ENCODE data around the gene RPS26. TPM values are rescaled to one million over a fixed set of nuclear protein-coding genes. Genes with fewer than 3 reads are reported as not detected.

RPS26 gene
- total RNA-seq, 2 experiments from 2014 or later, result 74.6 to 600 TPM

GRCh38 chr12:56017181-56017580 lies 24.5 kb upstream of the RPS26 start:
- Histone ChIP-seq H3K36me3 (ENCODE audit: insufficient read depth, low read length) (no peaks in the 10 kb centered on the region), H2AFZ (ENCODE audit: low read length) (no peak overlapping the region), H3K27ac (ENCODE audit: low read depth, low read length, poor library complexity, severe bottlenecking) (no peak overlapping the region), H3K4me3 (ENCODE audit: low read depth, low read length, poor library complexity, severe bottlenecking) (no peak overlapping the region), H3K4me1 (ENCODE audit: insufficient read depth, low read length, poor library complexity, severe bottlenecking) (no peaks in the 10 kb centered on the region), H3K79me2 (ENCODE audit: insufficient read depth, low read depth, low read length) (no peaks in the 10 kb centered on the region), H4K20me1 (ENCODE audit: insufficient read depth, low read length) (no peaks in the 10 kb centered on the region), H3K4me2 (ENCODE audit: low read length) (no peak overlapping the region), H3K9me3 (ENCODE audit: low read length) (no peaks in the 10 kb centered on the region), H3K9me2 (ENCODE audit: insufficient read depth, low read length) (no peaks in the 10 kb centered on the region)
- no TSS peak for BruUV-seq (replicated peaks)
- TF ChIP-seq CTCF (conservative IDR thresholded peaks at IDR 0.05; ENCODE audit: low read length), result no peak
- no peak for TF ChIP-seq EZH2phosphoT487 (IDR thresholded peaks at IDR 0.05; ENCODE audit: borderline replicate concordance, low read depth, low read length)
- CTCF ChIA-PET (ENCODE audit: unreplicated experiment), result no interaction called here
- DNase-seq (ENCODE audit: low spot score), result no peak
- intact Hi-C loops (cut with micrococcal nuclease; ENCODE audit: unreplicated experiment), result no loop called here
- POLR2A ChIA-PET, result interaction anchor here (0.7 kb wide), 1 partner anchor 11 kb away, joined by 3 read pairs; no protein-coding TSS in a partner anchor

- intact Hi-C loops (cut with micrococcal nuclease; ENCODE audit: unreplicated experiment), result no loop called here
- TF ChIP-seq CTCF (conservative IDR thresholded peaks at IDR 0.05; ENCODE audit: low read length), result no peak
- Histone ChIP-seq H3K9me2 (ENCODE audit: insufficient read depth, low read length) (no peaks in the 10 kb centered on the region), H3K4me1 (ENCODE audit: insufficient read depth, low read length, poor library complexity, severe bottlenecking) (no peaks in the 10 kb centered on the region), H4K20me1 (ENCODE audit: insufficient read depth, low read length) (no peaks in the 10 kb centered on the region), H3K4me3 (ENCODE audit: low read depth, low read length, poor library complexity, severe bottlenecking) (no peak overlapping the region), H3K4me2 (ENCODE audit: low read length) (no peak overlapping the region), H3K79me2 (ENCODE audit: insufficient read depth, low read depth, low read length) (no peaks in the 10 kb centered on the region), H3K27ac (ENCODE audit: low read depth, low read length, poor library complexity, severe bottlenecking) (no peak overlapping the region), H2AFZ (ENCODE audit: low read length) (no peak overlapping the region), H3K36me3 (ENCODE audit: insufficient read depth, low read length) (no peaks in the 10 kb centered on the region), H3K9me3 (ENCODE audit: low read length) (no peaks in the 10 kb centered on the region)
- CTCF ChIA-PET (ENCODE audit: unreplicated experiment), result no interaction called here
- no TSS peak for BruUV-seq (replicated peaks)
- no peak for DNase-seq (ENCODE audit: low spot score)
- POLR2A ChIA-PET, result no interaction called here
Measured at GRCh38 chr12:56018356-56018755, 23.4 kb upstream of the RPS26 start.

- no peak within 1 kb of the TSS for H2AFZ ChIP-seq (ENCODE audit: low read length)
- BruUV-seq (replicated peaks), result no TSS peak
- no peak for TF ChIP-seq CTCF (conservative IDR thresholded peaks at IDR 0.05; ENCODE audit: low read length)
- TF ChIP-seq EZH2phosphoT487 (IDR thresholded peaks at IDR 0.05; ENCODE audit: borderline replicate concordance, low read depth, low read length), result no peak
- H3K9me3 ChIP-seq (ENCODE audit: low read length), result no peaks in the 10 kb centered on the region
- no peaks in the 10 kb centered on the region for H3K9me2 ChIP-seq (ENCODE audit: insufficient read depth, low read length)
- H3K27ac ChIP-seq (ENCODE audit: low read depth, low read length, poor library complexity, severe bottlenecking), result no peak within 1 kb of the TSS
- no peak within 1 kb of the TSS for H3K4me2 ChIP-seq (ENCODE audit: low read length)
- intact Hi-C loops (cut with micrococcal nuclease; ENCODE audit: unreplicated experiment), result no loop called here
- no peak for DNase-seq (ENCODE audit: low spot score)
- POLR2A ChIA-PET, result interaction anchor here (0.6 kb wide), 1 partner anchor 26 kb away, joined by 3 read pairs; no protein-coding TSS in a partner anchor
- no peaks in the 10 kb centered on the region for H3K79me2 ChIP-seq (ENCODE audit: insufficient read depth, low read depth, low read length)
- no peaks in the 10 kb centered on the region for H3K36me3 ChIP-seq (ENCODE audit: insufficient read depth, low read length)
- H3K4me1 ChIP-seq (ENCODE audit: insufficient read depth, low read length, poor library complexity, severe bottlenecking), result no peaks in the 10 kb centered on the region
- H3K4me3 ChIP-seq (ENCODE audit: low read depth, low read length, poor library complexity, severe bottlenecking), result no peak within 1 kb of the TSS
- CTCF ChIA-PET (ENCODE audit: unreplicated experiment), result no interaction called here
- H4K20me1 ChIP-seq (ENCODE audit: insufficient read depth, low read length), result no peaks in the 10 kb centered on the region
Measured at GRCh38 chr12:56020423-56021184, 21.1 kb upstream of the RPS26 start, which contains the start of gene IKZF4. TSS of gene IKZF4 (plus strand) at chr12:56021043. CDS start at chr12:56021494, 451 bp downstream.
